GM19467 (cell line): ENCODE measurements around the gene GCFC2.
"Not testable (repeated sequence)": the region's sequence is repeated elsewhere in the genome, so short reads cannot be mapped to it uniquely, and the experiment has no call there.

Experiments used
- ATAC-seq: cut with Tn5 transposase; IDR thresholded peaks from one replicate; pipeline ENCODE4 v1.9.1; 2021; ENCODE audit warnings: mild to moderate bottlenecking, moderate library complexity; ENCODE audit not compliant: unreplicated experiment

GCFC2 gene

GRCh38 chr2:75683430-75683829, 27.3 kb downstream of the GCFC2 start:
- not testable (repeated sequence) for ATAC-seq

GRCh38 chr2:75680402-75680801, 30.3 kb downstream of the GCFC2 start:
- ATAC-seq = no peak

- no peak for ATAC-seq
Measured at GRCh38 chr2:75679556-75679955, 31.2 kb downstream of the GCFC2 start.

GRCh38 chr2:75676464-75676863, 34.3 kb downstream of the GCFC2 start:
- ATAC-seq = no peak

- ATAC-seq = no peak
Measured at GRCh38 chr2:75675908-75676307, 34.8 kb downstream of the GCFC2 start.

GRCh38 chr2:75675423-75675822, 35.3 kb downstream of the GCFC2 start:
- not testable (repeated sequence) for ATAC-seq

GRCh38 chr2:75667884-75668283, 42.8 kb downstream of the GCFC2 start:
- no peak for ATAC-seq

- no peak for ATAC-seq
Measured at GRCh38 chr2:75666911-75667310, 43.8 kb downstream of the GCFC2 start.

GRCh38 chr2:75657798-75658197, 52.9 kb downstream of the GCFC2 start:
- ATAC-seq = no peak

GRCh38 chr2:75656563-75656962, 54.2 kb downstream of the GCFC2 start:
- ATAC-seq = no peak

- ATAC-seq = no peak
Measured at GRCh38 chr2:75655861-75656260, 54.9 kb downstream of the GCFC2 start.

GRCh38 chr2:75654012-75654411, 56.7 kb downstream of the GCFC2 start:
- no peak for ATAC-seq

- ATAC-seq = no peak
Measured at GRCh38 chr2:75647771-75648170, 62.9 kb downstream of the GCFC2 start.

- peak; percentile 93 for ATAC-seq
Measured at GRCh38 chr2:75646583-75647425, 63.9 kb downstream of the GCFC2 start, which contains the start of gene MRPL19. MRPL19 (plus strand) TSS chr2:75646783; CDS start chr2:75646808, 25 bp downstream.

- ATAC-seq = peak; percentile 3
Measured at GRCh38 chr2:75646090-75646582, 64.6 kb downstream of the GCFC2 start.

- ATAC-seq = no peak
Measured at GRCh38 chr2:75645643-75646042, 65.1 kb downstream of the GCFC2 start.

- no peak for ATAC-seq
Measured at GRCh38 chr2:75643980-75644379, 66.7 kb downstream of the GCFC2 start.

- no peak for ATAC-seq
Measured at GRCh38 chr2:75641587-75641986, 69.1 kb downstream of the GCFC2 start.

- peak; percentile 93 for ATAC-seq
Measured at GRCh38 chr2:75640621-75641121, 70.0 kb downstream of the GCFC2 start.

GRCh38 chr2:75637568-75637967, 73.1 kb downstream of the GCFC2 start:
- ATAC-seq = no peak

GRCh38 chr2:75634945-75635344, 75.8 kb downstream of the GCFC2 start:
- ATAC-seq = no peak

GRCh38 chr2:75633620-75634019, 77.1 kb downstream of the GCFC2 start:
- ATAC-seq = no peak
